NCI-H1048 (cell line): ENCODE measurements around the gene GPAT3.
A peak's percentile ranks its signal among the peaks of the same experiment; 100 is the strongest.

ENCODE experiments used
- DNase-seq: peaks from one replicate; lab custom pipeline; 2025; lab: John Stamatoyannopoulos, UW

GPAT3 gene

GRCh38 chr4:83644677-83645659, 109.1 kb downstream of the GPAT3 start:
- peak; percentile 14 for DNase-seq

- no peak for DNase-seq
These were observed 110.8 kb downstream of the GPAT3 start for GRCh38 chr4:83646538-83647239.

- no peak for DNase-seq
These were observed 115.9 kb downstream of the GPAT3 start for GRCh38 chr4:83651846-83652245.
